Tibial nerve (tissue), 4 donors: Measurements from ENCODE around the gene PYGO2.

Experiments used
- CTCF ChIP-seq, 5 experiments: fragments of 200-600 bp in 3 of 5; fragments of 450-650 bp in 2 of 5; sonication (generic) in 3 of 5; IDR thresholded peaks; one replicate each; pipeline ENCODE4 v1.5.1; 2016 to 2019; ENCODE audit warnings: antibody characterized with exemption in 5 of 5, mild to moderate bottlenecking in 3 of 5, moderate library complexity in 2 of 5
- EP300 ChIP-seq, 2 donors: sonication (generic); formaldehyde crosslinking; IDR thresholded peaks; one replicate each; pipeline ENCODE4 v1.6.1; 2017; ENCODE audit warnings: antibody characterized with exemption in 2 of 2, mild to moderate bottlenecking in 1 of 2
- POLR2A ChIP-seq, 2 donors: fragments of 450-650 bp; IDR thresholded peaks; one replicate each; pipeline ENCODE4 v1.6.1; 2017; ENCODE audit warnings: antibody characterized with exemption in 2 of 2, mild to moderate bottlenecking in 2 of 2, moderate library complexity in 2 of 2

- TF ChIP-seq EP300 (IDR thresholded peaks at IDR 0.05) (peak in 1 of 2 donors; percentile 84), POLR2A (IDR thresholded peaks at IDR 0.05) (peak; percentile 83 to 91), CTCF (IDR thresholded peaks at IDR 0.05) (peak; percentile 37 to 72 (median 49))
Observed at GRCh38 chr1:155001675-155002463, 40.3 kb upstream of the PYGO2 start.
